ENCODE measurements around the gene EMILIN1.

DNA sequence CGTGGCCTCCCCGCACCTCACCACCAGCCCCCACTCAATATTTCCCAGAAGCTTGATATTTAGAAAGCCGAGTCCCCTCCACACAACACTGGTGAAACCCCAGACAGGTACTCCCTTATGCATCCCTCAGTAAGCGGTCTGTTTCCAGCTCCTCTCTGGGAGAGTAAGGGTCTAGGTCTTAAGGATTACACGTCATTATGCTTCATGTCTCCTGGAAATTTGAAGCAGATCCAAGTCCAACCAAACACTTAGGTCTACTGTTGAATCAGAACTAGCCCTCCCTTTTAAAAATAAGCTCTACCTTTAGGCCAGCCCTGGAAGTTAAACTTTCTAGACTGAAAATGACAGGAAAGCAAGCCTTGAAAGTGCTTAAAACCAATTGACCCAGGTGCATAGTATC is 5.5 kb upstream of the EMILIN1 start:
- no peak for TF ChIP-seq CREB1 (IDR thresholded peaks at IDR 0.05; ENCODE audit: low read depth)
- no peak for TF ChIP-seq ZBED1 (IDR thresholded peaks at IDR 0.05; ENCODE audit: borderline replicate concordance)
- TF ChIP-seq, protein P1, sequence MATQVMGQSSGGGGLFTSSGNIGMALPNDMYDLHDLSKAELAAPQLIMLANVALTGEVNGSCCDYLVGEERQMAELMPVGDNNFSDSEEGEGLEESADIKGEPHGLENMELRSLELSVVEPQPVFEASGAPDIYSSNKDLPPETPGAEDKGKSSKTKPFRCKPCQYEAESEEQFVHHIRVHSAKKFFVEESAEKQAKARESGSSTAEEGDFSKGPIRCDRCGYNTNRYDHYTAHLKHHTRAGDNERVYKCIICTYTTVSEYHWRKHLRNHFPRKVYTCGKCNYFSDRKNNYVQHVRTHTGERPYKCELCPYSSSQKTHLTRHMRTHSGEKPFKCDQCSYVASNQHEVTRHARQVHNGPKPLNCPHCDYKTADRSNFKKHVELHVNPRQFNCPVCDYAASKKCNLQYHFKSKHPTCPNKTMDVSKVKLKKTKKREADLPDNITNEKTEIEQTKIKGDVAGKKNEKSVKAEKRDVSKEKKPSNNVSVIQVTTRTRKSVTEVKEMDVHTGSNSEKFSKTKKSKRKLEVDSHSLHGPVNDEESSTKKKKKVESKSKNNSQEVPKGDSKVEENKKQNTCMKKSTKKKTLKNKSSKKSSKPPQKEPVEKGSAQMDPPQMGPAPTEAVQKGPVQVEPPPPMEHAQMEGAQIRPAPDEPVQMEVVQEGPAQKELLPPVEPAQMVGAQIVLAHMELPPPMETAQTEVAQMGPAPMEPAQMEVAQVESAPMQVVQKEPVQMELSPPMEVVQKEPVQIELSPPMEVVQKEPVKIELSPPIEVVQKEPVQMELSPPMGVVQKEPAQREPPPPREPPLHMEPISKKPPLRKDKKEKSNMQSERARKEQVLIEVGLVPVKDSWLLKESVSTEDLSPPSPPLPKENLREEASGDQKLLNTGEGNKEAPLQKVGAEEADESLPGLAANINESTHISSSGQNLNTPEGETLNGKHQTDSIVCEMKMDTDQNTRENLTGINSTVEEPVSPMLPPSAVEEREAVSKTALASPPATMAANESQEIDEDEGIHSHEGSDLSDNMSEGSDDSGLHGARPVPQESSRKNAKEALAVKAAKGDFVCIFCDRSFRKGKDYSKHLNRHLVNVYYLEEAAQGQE (IDR thresholded peaks at IDR 0.05; ENCODE audit: low read depth, low read length) = no peak
- TF ChIP-seq, protein P2, sequence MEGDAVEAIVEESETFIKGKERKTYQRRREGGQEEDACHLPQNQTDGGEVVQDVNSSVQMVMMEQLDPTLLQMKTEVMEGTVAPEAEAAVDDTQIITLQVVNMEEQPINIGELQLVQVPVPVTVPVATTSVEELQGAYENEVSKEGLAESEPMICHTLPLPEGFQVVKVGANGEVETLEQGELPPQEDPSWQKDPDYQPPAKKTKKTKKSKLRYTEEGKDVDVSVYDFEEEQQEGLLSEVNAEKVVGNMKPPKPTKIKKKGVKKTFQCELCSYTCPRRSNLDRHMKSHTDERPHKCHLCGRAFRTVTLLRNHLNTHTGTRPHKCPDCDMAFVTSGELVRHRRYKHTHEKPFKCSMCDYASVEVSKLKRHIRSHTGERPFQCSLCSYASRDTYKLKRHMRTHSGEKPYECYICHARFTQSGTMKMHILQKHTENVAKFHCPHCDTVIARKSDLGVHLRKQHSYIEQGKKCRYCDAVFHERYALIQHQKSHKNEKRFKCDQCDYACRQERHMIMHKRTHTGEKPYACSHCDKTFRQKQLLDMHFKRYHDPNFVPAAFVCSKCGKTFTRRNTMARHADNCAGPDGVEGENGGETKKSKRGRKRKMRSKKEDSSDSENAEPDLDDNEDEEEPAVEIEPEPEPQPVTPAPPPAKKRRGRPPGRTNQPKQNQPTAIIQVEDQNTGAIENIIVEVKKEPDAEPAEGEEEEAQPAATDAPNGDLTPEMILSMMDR (IDR thresholded peaks at IDR 0.05 in 2 of 3, conservative IDR thresholded peaks at IDR 0.05 in 1 of 3; ENCODE audit: control insufficient read depth in 2 of 3, extremely low read depth in 1 of 3, insufficient read depth in 1 of 3, low read depth in 3 of 3, low read length in 3 of 3) = no peak
- TF ChIP-seq, protein P3, sequence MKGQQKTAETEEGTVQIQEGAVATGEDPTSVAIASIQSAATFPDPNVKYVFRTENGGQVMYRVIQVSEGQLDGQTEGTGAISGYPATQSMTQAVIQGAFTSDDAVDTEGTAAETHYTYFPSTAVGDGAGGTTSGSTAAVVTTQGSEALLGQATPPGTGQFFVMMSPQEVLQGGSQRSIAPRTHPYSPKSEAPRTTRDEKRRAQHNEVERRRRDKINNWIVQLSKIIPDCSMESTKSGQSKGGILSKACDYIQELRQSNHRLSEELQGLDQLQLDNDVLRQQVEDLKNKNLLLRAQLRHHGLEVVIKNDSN (IDR thresholded peaks at IDR 0.05; ENCODE audit: borderline replicate concordance, extremely low read length, insufficient read depth, low read depth, low read length) = no peak
- TF ChIP-seq POLR2AphosphoS5 (IDR thresholded peaks at IDR 0.05; ENCODE audit: low read length) = no peak
- no peak for TF ChIP-seq SIN3A (IDR thresholded peaks at IDR 0.05; ENCODE audit: low read depth, low read length)
- TF ChIP-seq, protein P4, sequence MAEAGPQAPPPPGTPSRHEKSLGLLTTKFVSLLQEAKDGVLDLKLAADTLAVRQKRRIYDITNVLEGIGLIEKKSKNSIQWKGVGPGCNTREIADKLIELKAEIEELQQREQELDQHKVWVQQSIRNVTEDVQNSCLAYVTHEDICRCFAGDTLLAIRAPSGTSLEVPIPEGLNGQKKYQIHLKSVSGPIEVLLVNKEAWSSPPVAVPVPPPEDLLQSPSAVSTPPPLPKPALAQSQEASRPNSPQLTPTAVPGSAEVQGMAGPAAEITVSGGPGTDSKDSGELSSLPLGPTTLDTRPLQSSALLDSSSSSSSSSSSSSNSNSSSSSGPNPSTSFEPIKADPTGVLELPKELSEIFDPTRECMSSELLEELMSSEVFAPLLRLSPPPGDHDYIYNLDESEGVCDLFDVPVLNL (IDR thresholded peaks at IDR 0.05; ENCODE audit: low read depth, low read length) = no peak
- no peak for TF ChIP-seq EZH2 (IDR thresholded peaks at IDR 0.05; ENCODE audit: borderline replicate concordance, control insufficient read depth, low read depth, low read length)

All from GM12878 (cell line).